A549 (cell line): ENCODE measurements around the gene MYADML2. TPM values are rescaled to one million over a fixed set of nuclear protein-coding genes. Genes with fewer than 3 reads are reported as not detected.

ENCODE experiments used
- ATAC-seq, 2 experiments: fragments of 200-7000 bp in 1 of 2; fragments of >200 bp in 1 of 2; cut with Nextera tagmentation in 1 of 2; cut with Tn5 transposase in 1 of 2; 3 replicates each; pipeline versions ENCODE4 v1.8.0 to v1.9.1; 2018 to 2020; ENCODE audit warnings: mild to moderate bottlenecking in 1 of 2, moderate library complexity in 1 of 2
- CTCF ChIA-PET: fragments of 300-600 bp; sonication (Branson Sonifier 250); formaldehyde crosslinking; extraction: SDS; loops from one replicate; lab custom pipeline; 2021; ENCODE audit warnings: antibody characterized with exemption, inconsistent platforms; lab: Yijun Ruan, JAX
- POLR2A ChIA-PET: fragments of 350-600 bp; formaldehyde crosslinking; extraction: SDS; loops from one replicate; lab custom pipeline; 2021; ENCODE audit warnings: antibody characterized with exemption, inconsistent platforms; lab: Yijun Ruan, JAX
- DNase-seq, 2 experiments: peaks; one replicate each; pipeline versions ENCODE4 v3.0.0 to v3.0.0-alpha.2; 2011 to 2016; ENCODE audit warnings: low read depth in 1 of 2, low spot score in 1 of 2
- FAIRE-seq: peaks from 2 replicates; lab custom pipeline; 2011; peaks lifted over from hg19 to GRCh38; lab: Jason Lieb, UNC
- H3K27ac ChIP-seq, 2 experiments: fragments of >200 bp; sonication (Bioruptor Twin); formaldehyde crosslinking; 3 replicates each; pipeline ENCODE4 v1.5.1; 2016 to 2017
- H3K4me1 ChIP-seq: fragments of >200 bp; sonication (Bioruptor Twin); formaldehyde crosslinking; 3 replicates; pipeline ENCODE4 v1.6.1; 2016
- H3K4me2 ChIP-seq: fragments of >200 bp; sonication (Bioruptor Twin); formaldehyde crosslinking; 3 replicates; pipeline ENCODE4 v1.6.1; 2016
- H3K4me3 ChIP-seq: fragments of >200 bp; sonication (Bioruptor Twin); formaldehyde crosslinking; 3 replicates; pipeline ENCODE4 v1.5.1; 2016
- H3K9me3 ChIP-seq: fragments of >200 bp; sonication (Bioruptor Twin); formaldehyde crosslinking; 3 replicates; pipeline ENCODE4 v1.6.1; 2016
- BHLHE40 ChIP-seq: IDR thresholded peaks from 2 replicates; pipeline ENCODE4 v1.6.1; 2012; ENCODE audit warnings: low read depth, low read length, inconsistent platforms
- CBX2 ChIP-seq: fragments of 200-600 bp; sonication (generic); IDR thresholded peaks from 2 replicates; pipeline ENCODE4 v1.6.1; 2016; ENCODE audit warnings: low read depth, mild to moderate bottlenecking, borderline replicate concordance
- CHD4 ChIP-seq: fragments of 200-600 bp; sonication (generic); IDR thresholded peaks from 2 replicates; pipeline ENCODE4 v1.6.1; 2016; ENCODE audit warnings: antibody characterized with exemption, mild to moderate bottlenecking, borderline replicate concordance
- CTCF ChIP-seq: fragments of >200 bp; sonication (Bioruptor Twin); formaldehyde crosslinking; IDR thresholded peaks from 3 replicates; pipeline ENCODE4 v1.5.1; 2016
- E2F6 ChIP-seq: IDR thresholded peaks from 2 replicates; pipeline ENCODE4 v1.6.1; 2012; ENCODE audit warnings: low read depth, borderline replicate concordance
- EHMT2 ChIP-seq: fragments of 200-600 bp; sonication (generic); IDR thresholded peaks from 2 replicates; pipeline ENCODE4 v1.6.1; 2016; ENCODE audit warnings: antibody characterized with exemption, low read depth, mild to moderate bottlenecking, moderate library complexity
- FOSB ChIP-seq: fragments of 250-450 bp; sonication (Bioruptor Pico); IDR thresholded peaks from 2 replicates; pipeline ENCODE4 v1.5.0; 2020; ENCODE audit warnings: mild to moderate bottlenecking, moderate library complexity
- HES2 ChIP-seq: fragments of >200 bp; sonication (Bioruptor Twin); formaldehyde crosslinking; IDR thresholded peaks from 2 replicates; pipeline ENCODE4 v1.6.1; 2016
- HMGXB4 ChIP-seq: fragments of 250-450 bp; sonication (Bioruptor Pico); IDR thresholded peaks from 2 replicates; pipeline ENCODE4 v1.5.0; 2021; ENCODE audit warnings: mild to moderate bottlenecking, moderate library complexity, borderline replicate concordance
- JUN ChIP-seq, 2 experiments: fragments of >200 bp; sonication (Bioruptor Twin); formaldehyde crosslinking; IDR thresholded peaks; 2 replicates in 1 of 2; 3 replicates in 1 of 2; pipeline ENCODE4 v1.6.1; 2016 to 2017
- KDM5A ChIP-seq: fragments of 200-600 bp; sonication (generic); IDR thresholded peaks from 2 replicates; pipeline ENCODE4 v1.6.1; 2016; ENCODE audit warnings: antibody characterized with exemption, mild to moderate bottlenecking
- MAX ChIP-seq: IDR thresholded peaks from 2 replicates; pipeline ENCODE4 v1.6.1; 2012
- MYC ChIP-seq: IDR thresholded peaks from 2 replicates; pipeline ENCODE4 v1.6.1; 2012; ENCODE audit warnings: mild to moderate bottlenecking, inconsistent platforms, low read length, improper control_type of control experiment, borderline replicate concordance
- PBX3 ChIP-seq: IDR thresholded peaks from 2 replicates; pipeline ENCODE4 v1.6.1; 2012
- POLR2AphosphoS2 ChIP-seq: conservative IDR thresholded peaks from 2 replicates; pipeline ENCODE4 v1.6.1; 2012; ENCODE audit warnings: low read length, improper control_type of control experiment, inconsistent platforms
- RCOR1 ChIP-seq: fragments of 150-350 bp; IDR thresholded peaks from 2 replicates; pipeline ENCODE4 v1.6.1; 2014; ENCODE audit warnings: antibody characterized with exemption, low read length, low read depth
- REST ChIP-seq: fragments of 200-600 bp; sonication (generic); IDR thresholded peaks from 2 replicates; pipeline ENCODE4 v1.6.1; 2016; ENCODE audit warnings: antibody characterized with exemption, mild to moderate bottlenecking, moderate library complexity
- RFX5 ChIP-seq: fragments of 450-650 bp; IDR thresholded peaks from 2 replicates; pipeline ENCODE4 v1.7.1; 2014; ENCODE audit warnings: antibody characterized with exemption, mild to moderate bottlenecking, moderate library complexity
- SMC3 ChIP-seq: fragments of >200 bp; sonication (Bioruptor Twin); formaldehyde crosslinking; IDR thresholded peaks from 3 replicates; pipeline ENCODE4 v1.6.1; 2018; ENCODE audit warnings: inconsistent platforms
- TP53 ChIP-seq: fragments of 250-450 bp; sonication (Bioruptor Pico); IDR thresholded peaks from 2 replicates; pipeline ENCODE4 v1.5.0; 2021; ENCODE audit warnings: mild to moderate bottlenecking, moderate library complexity
- ZC3H11A ChIP-seq: fragments of 450-650 bp; IDR thresholded peaks from 2 replicates; pipeline ENCODE4 v1.6.1; 2014; ENCODE audit warnings: antibody characterized with exemption, mild to moderate bottlenecking
- ZFP36 ChIP-seq: fragments of 450-650 bp; IDR thresholded peaks from 2 replicates; pipeline ENCODE4 v1.6.1; 2014; ENCODE audit warnings: borderline replicate concordance; ENCODE audit not compliant: partially characterized antibody
- WGBS: methylation state at CpG from one replicate; pipeline ENCODE4 v1.1.6; 2017; ENCODE audit errors: missing lambda C conversion rate; 5-methylcytosine and 5-hydroxymethylcytosine counted together
- polyA plus RNA-seq, 4 experiments: library from polyadenylated mRNA; depleted of rRNA in 3 of 4; stranded (reverse); fragments of >200 nt; fragmentation: RNase III in 1 of 4; extraction: RNeasy Plus Mini Kit Qiagen cat#74134 plus additional on column Dnase treatment in 1 of 4; gene quantifications; 2 replicates in 3 of 4; 3 replicates in 1 of 4; pipeline ENCODE4 v1.2.3, GENCODE V29; 2011 to 2017

Gene MYADML2
- polyA plus RNA-seq, 2 of the 4 experiments (the other 2 are of a cell fraction): not detected

- FAIRE-seq: no peak
- POLR2A ChIA-PET: no interaction called here
- Histone ChIP-seq H3K27ac (peak overlapping the region in 1 of 2 experiments; percentile 88; a peak in 1 of 6 replicates), H3K4me1 (peaks cover 34% of the 10 kb centered on the region), H3K4me2 (no peak overlapping the region), H3K4me3 (no peak overlapping the region), H3K9me3 (no peaks in the 10 kb centered on the region)
- 0 out of 5 replicates have a peak, but pooled peaks of 1 of the 2 experiments have one; percentile 18 for TF ChIP-seq JUN (IDR thresholded peaks at IDR 0.05)
- TF ChIP-seq HMGXB4 (CRISPR knock-in tag): no peak
- no peak for TF ChIP-seq ZFP36
- CTCF ChIA-PET: interaction anchor here (0.7 to 1.0 kb wide), 2 partner anchors 10 to 31 kb away, joined by 3 to 4 read pairs; no protein-coding TSS in a partner anchor
- 90% methylated on average over 18 of the region's 18 CpGs for WGBS
- no peak for DNase-seq
- no peak for ATAC-seq
These were observed 46.7 kb downstream of the MYADML2 start for GRCh38 chr17:81900181-81900820.

- TF ChIP-seq KDM5A (no peak), CHD4 (no peak), RCOR1 (no peak), FOSB (CRISPR knock-in tag) (no peak), BHLHE40 (no peak), TP53 (no peak), POLR2AphosphoS2 (no peak), EHMT2 (no peak)
- H3K4me3 ChIP-seq: no peak overlapping the region
- ChIA-PET CTCF (interaction anchor here (0.7 to 3.2 kb wide), 4 partner anchors 10 to 30 kb away, joined by 3 to 19 read pairs (median 4); no protein-coding TSS in a partner anchor), POLR2A (no interaction called here)
- H3K4me2 ChIP-seq: peak overlapping the region; percentile 63
- 91% methylated on average over 22 of the region's 22 CpGs for WGBS
- DNase-seq (no peak), ATAC-seq (no peak), FAIRE-seq (no peak)
- peak overlapping the region; percentile 75 to 88 for H3K27ac ChIP-seq
- peaks cover 34% of the 10 kb centered on the region for H3K4me1 ChIP-seq
- no peaks in the 10 kb centered on the region for H3K9me3 ChIP-seq
These were observed 47.4 kb downstream of the MYADML2 start for GRCh38 chr17:81899514-81900166.

- Histone ChIP-seq H3K4me3 (no peak overlapping the region), H3K27ac (peak overlapping the region; percentile 75 to 88), H3K4me1 (peaks cover 34% of the 10 kb centered on the region), H3K4me2 (peak overlapping the region; percentile 63), H3K9me3 (no peaks in the 10 kb centered on the region)
- DNase-seq (no peak), FAIRE-seq (no peak), ATAC-seq (peak in 1 of 2 experiments; percentile 11; a peak in 2 of 6 replicates)
- ChIA-PET POLR2A (no interaction called here), CTCF (interaction anchor here (0.8 to 3.2 kb wide), 3 partner anchors 14 to 61 kb away, joined by 5 to 19 read pairs (median 10); no protein-coding TSS in a partner anchor)
- WGBS: 59% methylated on average over 8 of the region's 9 CpGs
- TF ChIP-seq CBX2: no peak
- TF ChIP-seq EHMT2: no peak
- no peak for TF ChIP-seq PBX3
- TF ChIP-seq ZC3H11A: no peak
- no peak for TF ChIP-seq SMC3
- no peak for TF ChIP-seq MYC
- TF ChIP-seq REST: no peak
- TF ChIP-seq E2F6: no peak
- no peak for TF ChIP-seq MAX
- TF ChIP-seq RFX5: no peak
- no peak for TF ChIP-seq HES2
- no peak for TF ChIP-seq CTCF
These were observed 48.1 kb downstream of the MYADML2 start for GRCh38 chr17:81898885-81899284.
